Activated CD4-positive, alpha-beta T cell treated with anti-CD3 and anti-CD28 coated beads, Interleukin-2, amount 50 U/mL, for 48 hours (primary cell): ENCODE measurements around the gene S1PR2.
A peak's percentile ranks its signal among the peaks of the same experiment; 100 is the strongest.
"Not testable (repeated sequence)": the region's sequence is repeated elsewhere in the genome, so short reads cannot be mapped to it uniquely, and the experiment has no call there.

Experiments used
- DNase-seq, 2 experiments: peaks; one replicate each; pipeline ENCODE4 v3.0.0-alpha.2; 2020

Gene S1PR2

DNA sequence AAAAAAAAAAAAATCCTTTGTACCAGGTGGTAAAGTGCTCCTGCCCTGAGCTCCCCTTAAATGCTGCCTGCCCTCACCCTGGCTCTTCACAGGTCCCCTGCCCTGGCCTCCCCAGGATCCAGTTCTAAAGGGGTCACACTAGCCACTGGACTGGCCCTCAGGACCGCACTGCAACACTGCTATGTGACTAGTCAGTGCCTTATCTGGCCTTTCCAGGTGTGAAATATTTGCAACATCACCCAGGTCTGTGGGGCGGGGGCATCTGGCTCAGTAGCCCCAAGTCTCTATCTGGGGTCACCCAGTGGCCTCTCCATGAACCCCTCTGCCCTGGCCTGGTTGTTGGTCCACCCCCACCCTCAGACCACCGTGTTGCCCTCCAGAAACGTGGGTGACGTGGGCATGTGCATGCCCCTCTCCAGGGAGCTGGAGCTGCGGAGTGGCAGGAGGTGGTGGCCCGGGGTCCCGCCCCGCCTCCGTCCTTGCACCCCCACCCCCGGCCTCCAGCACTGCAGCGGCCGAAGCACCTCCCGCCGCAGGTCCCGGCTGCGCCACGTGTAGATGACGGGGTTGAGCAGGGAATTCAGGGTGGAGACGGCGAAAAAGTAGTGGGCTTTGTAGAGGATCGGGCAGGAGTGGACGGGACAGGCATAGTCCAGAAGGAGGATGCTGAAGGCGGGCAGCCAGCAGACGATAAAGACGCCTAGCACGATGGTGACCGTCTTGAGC lies 7.5 kb downstream of the S1PR2 start:
- no peak for DNase-seq

DNA sequence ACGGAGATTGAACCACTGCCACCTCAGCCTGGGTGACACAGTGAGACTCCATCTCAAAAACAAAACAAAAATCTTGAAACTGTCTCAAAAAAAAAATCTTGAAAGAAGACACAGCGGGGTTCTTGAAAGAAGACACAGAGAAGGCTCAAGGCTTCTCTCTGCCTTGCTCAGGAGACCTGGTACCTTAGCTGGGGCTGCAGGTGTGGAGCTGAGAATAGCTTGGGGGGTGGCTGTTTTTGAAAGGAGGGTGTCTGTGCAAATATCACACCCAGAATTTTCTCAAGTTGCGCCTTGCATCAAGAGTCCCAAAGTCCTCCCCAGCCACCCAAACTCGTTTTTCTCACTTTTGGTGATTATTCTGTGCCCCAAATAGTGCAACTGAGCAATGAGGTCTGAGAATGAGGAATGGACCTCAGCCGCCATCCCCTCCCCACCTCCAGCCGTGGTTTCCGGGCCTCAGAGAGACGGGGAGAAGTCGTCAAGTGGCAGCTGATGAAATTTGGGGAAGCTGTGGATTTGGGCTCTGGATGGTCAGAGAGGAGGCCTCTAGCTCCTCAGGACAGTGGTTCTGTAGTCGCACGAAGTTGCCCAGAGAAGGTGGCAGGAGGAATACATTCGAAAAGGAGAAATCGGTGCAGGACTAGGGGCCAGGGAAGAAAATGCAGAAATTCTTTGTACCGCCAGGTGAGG lies 8.8 kb downstream of the S1PR2 start:
- no peak for DNase-seq

DNA sequence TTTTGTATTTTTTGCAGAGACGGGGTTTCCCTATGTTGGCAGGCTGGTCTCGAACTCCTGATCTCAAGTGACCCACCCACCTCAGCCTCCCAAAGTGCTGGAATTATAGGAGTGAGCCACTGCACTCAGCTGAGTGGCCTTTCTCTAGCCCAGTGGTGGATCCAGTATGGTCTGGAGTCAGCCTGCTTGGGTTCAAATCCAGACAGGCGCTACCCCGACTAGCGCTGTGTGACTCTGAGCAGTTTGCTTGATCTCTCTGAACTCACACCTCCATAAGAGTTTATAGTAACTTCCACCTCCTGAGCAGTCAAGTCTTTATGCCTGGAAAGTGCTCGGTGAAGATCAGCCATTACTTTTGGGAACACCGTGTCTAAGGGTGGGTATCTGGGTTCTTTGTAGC lies 10.4 kb downstream of the S1PR2 start:
- no peak for DNase-seq

DNA sequence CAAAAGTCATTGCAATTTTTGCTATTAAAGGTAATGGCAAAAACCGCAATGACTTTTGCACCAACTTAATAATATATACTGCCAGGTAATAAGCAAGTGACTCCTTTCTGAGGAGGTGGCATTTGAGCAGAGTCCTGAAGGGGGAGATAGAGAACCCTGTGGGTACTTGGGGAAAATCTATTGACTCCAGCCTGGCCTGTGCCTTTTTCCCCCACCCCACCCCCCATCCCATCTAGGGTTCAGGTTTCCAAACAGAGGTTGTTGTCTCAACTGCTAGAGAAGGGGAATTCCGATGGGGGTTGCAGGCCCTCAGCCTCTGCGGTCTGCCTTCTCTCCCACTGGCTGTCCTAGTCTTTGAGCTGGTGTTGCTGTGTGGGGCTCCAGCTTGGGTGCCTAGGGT lies 11.5 kb downstream of the S1PR2 start:
- DNase-seq, result peak; percentile 37 to 50

DNA sequence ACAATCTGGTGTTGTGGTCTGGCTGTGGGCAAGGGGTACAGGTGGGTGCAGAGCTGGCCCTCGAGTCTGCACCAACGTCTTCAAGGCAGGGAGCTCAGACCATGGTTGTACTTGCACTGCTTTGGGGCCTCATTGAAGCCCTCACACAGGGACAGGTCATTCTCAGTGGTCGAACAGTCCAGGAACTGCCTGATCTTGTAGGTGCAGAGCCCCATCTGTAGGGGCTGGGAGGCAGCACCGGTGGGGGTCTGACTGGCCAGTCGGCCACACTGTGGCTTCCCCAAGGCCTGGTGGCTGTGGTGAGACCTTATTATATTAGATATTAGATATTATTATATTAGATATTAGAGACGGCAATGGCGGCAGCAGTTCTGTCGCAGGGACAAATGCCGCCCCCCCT lies 14.0 kb downstream of the S1PR2 start:
- DNase-seq, result no peak

DNA sequence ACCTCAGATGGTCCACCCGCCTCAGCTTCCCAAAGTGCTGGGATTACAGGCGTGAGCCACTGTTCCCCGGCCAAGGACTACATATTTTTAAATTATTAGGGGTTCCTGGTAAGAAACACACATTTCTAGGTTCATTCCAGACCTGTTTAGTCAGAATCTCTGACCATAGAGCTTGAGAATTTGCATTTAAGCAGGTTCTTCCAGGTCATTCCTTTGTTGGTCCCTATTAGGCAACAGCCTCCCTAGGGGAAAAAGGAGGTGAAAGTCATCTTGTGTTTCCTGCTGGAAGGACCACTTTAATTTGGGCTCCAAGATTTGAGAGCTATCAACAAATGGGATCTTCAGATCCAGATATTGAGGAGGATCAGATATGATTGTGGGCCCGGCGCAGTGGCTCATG lies 16.3 kb downstream of the S1PR2 start:
- DNase-seq, result no peak

DNA sequence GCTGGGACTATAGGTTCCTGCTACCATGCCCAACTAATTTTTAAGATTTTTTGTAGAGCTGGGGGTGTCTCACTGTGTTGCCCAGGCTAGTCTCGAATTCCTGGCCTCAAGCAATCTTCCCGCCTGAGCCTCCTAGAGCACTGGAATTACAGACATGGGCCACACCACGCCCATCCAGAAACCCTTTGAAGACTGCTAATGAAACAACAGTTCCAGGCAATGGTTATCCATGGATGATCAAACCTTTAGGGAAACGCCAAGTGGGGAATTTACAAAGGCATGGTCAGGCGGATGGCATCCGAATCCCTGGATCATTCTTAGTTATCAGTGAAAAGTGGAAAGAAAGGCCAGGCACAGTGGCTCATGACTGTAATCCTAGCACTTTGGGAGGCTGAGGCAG lies 19.4 kb downstream of the S1PR2 start:
- no peak for DNase-seq

DNA sequence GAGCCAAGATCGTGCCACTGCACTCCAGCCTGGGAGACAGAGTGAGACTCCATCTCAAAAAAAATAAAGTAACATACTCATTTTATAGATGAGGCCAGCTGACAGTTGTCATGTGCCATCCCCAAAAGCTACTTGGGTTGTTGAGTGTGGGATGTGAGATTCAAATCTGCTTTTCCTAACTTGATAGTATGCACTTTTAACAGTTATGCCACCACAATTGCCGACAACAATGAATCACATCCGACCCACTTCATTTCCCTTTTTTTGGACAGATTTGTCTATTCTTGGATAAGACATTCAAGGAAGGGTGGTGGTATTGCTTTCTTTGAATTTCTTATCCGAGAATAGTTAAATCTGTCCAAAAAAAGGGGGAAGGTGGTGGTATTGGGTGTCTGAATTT lies 20.1 kb downstream of the S1PR2 start:
- DNase-seq, result no peak

DNA sequence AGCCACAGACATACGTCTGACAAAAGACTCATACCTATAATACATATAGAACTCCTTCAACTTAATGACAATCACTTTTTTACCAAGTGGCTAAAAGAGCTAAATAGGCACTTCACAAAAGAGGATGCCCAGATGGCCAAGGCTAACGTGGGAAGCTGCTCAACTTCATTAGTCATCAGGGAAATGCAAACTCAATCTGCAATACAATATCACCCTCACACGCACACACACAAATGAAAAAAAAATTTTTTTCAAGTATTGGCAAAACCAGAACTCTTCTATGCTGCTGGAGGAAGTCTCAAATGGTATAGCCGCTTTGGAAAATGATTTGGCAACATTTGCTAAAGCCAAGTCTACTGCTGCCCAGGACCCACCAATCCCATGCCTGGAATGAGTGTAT lies 21.8 kb downstream of the S1PR2 start:
- DNase-seq, result no peak

DNA sequence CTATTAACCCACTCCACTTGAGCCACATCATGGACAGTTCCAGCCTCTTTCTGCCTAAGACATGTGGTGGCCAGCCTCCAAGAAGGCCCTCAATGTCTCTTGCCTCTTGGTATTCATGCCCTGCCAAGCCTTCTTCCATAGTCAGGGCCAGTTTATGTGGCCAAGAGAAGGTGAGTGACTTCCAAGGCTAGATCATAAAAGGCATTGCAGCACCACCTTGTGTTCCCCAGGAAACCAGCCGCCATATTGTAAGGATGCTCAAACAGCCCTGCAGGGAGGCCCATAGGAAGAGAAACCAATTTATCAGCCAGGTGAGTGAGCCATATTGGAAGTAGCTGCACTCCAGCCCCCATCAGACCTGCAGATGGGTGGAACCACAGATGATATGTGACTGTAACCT lies 24.1 kb downstream of the S1PR2 start:
- no peak for DNase-seq

DNA sequence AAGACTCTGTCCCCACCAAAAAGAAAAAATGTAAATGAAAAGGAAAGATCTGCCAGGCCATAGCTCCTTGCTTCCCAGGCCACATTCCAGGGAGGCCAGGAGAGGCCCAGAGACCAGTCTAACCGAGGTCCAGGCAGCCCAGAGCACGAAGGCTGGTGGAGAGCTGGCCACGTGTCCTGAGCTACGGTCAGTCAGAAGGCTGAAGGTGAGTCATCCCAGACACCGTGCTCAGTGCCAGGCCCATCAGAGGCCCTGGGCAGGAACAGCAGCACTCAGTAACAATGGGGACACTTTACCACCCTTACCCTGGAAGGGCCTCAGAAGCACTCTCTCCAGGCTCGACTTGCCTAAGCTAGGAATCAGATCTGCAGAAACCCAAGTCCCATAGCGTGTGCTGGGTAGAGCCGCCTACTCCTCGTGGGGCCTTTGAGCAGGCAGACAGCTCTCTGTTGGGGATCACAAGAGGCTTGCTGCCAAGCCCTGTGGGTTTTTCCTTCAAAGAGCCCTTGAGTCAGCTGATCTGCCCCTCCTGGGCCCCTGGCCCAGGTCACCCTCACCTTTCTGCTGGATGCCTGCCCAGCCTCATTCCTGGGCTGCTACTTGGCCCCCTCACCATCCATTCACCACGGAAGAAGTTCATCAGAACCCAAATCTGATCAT lies 24.8 kb downstream of the S1PR2 start:
- no peak for DNase-seq

DNA sequence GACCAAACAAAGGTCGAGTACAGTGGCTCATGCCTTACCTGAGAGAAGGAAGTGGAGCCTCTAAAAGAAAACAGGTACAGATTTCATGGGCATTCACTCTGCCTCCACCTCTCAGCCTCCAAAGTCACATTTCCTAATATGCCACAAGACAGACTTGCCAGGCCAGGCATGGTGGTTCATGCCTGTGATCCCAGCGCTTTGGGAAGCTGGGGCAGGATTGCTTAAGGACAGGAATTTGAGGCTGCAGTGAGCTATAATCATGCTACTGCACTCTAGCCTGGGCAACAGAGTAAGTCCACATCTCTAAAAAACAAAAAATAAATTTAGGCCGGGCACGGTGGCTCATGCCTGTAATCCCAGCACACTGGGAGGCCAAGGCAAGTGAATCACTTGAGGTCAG lies 25.5 kb downstream of the S1PR2 start:
- no peak for DNase-seq

DNA sequence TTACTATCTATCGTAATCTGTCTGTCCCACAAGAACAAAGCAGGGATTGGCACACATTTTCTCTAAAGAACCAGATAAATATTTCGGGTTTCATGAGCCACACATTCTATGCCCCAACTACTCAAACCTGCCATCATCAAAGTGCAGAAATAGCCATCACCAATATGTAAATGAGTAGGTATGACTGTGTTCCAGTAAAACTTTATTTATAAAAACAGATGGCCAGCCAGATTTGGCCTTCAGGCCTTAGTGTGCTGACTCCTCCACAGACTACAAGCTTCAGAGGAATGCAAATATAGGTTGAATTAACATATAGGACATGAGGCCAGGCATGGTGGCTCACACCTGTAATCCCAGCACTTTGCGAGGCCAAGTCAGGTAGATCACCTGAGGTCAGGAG lies 27.4 kb downstream of the S1PR2 start:
- DNase-seq, result no peak

DNA sequence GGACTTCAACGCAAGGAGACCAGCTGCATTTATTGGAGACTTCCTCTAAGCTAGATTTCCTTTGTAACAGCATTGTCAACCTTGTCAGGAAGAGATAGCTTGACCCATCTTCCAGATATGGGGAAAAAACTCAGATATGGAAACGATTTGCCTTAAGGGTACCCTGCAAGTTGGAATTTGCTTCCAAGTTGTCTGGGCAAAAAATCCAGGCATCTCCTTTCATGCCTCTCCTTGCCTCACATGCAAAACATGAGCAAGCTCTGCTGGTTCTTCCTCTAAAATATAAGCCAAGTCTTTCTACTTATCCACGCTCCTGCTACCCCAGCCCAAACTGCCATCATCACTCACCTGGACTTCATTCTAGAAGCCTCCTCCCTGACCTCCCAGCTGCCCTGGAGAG lies 30.0 kb downstream of the S1PR2 start:
- no peak for DNase-seq

DNA sequence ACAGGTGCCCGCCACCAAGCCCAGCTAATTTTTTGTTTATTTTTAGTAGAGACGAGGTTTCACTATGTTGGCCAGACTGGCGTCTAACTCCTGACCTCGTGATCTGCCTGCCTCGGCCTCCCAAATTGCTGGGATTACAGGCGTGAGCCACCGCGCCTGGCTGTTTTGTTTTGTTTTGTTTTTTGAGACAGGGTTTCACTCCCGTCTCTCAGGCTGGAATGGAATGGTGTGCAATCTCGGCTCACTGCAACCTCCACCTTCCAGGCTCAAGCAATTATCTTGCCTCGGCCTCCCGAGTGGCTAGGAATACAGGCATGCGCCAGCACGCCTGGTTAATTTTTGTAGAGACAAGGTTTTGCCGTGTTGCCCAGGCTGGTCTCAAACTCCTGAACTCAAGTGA lies 31.0 kb downstream of the S1PR2 start:
- not testable (repeated sequence) for DNase-seq

DNA sequence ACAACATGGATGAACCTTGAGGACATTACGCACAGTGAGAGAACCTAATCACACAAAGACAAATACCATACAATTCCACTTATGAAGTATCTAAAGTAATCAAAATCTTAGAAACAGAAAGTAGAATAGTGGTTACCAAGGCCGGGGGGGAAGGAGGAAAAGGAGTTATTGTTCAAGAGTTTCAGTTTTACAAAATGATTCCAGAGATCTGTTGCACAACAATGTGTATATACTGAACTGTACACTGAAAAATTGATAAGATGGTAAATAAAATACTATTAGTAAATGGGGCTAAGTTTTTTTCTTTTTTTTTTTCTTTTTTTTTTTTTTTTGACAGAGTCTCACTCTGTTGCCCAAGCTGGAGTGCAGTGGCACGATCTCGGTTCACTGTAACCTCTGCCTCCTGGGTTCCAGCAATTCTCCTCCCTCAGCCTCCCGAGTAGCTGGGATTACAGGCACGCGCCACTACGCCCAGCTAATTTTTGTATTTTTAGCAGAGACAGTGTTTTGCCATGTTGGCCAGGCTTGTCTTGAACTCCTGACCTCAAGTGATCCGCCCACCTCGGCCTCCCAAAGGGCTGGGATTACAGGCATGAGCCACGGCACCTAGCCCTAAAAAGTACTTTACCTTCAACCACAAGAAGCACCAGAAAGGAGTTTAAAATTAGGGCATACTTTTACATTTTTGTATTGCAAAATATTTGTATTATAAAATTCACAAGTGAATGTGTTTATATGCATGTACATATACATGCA lies 32.1 kb downstream of the S1PR2 start:
- peak in 1 of 2 experiments; percentile 25 for DNase-seq

DNA sequence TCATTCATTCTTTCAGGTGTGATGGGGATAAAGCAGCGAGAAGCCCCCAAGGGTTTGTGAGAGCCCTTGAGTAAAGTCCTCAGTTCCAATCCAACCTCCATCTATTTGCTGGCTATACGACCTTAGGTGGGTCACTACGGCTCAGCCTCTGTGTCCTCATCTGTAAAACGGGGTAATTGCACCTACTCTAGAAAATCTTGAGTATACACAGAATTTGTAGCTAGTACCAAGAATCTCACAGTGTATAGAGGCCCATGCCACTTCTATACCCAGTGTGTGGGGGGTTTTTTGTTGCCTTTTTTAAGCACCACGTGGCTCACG lies 36.0 kb downstream of the S1PR2 start:
- no peak for DNase-seq

DNA sequence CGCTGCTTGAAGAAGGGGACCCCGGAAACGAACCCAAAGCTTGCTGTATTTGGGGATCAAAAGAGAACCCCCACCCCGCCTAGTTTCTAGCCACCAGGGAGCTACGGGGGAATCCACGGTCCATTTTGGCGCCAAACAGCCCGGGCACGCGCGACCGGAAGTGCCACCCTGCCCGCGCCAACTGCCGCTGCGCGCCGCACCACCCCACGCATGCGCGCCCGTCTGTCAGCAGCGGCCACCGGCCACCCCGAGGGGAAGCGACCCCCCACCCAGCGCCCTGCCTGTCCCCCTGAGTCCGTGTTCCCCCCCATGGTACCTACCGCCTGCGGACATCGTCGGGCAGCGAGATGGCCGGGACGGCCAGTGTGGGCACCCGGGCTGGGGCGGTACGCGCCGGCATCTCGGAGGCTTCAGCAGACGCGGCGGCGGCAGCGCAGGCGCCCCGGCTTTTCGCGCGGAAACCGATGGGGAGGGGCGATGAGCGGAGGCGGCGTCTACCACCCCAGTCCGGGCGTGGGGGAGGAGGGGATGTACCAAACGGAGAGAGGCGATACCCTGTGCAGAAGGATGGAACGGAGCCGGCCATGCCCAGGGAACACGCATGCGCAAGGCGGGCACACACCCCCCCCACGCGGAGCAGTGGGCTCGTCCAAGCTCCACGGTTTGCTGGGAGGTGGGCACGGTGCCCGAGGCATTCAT lies 36.5 kb downstream of the S1PR2 start, which contains the start of gene DNMT1:
DNMT1 (minus strand) TSS at position 454 of the 699 bp plus-strand sequence; CDS start at position 400, 54 bp downstream.
- DNase-seq, result peak; percentile 99

DNA sequence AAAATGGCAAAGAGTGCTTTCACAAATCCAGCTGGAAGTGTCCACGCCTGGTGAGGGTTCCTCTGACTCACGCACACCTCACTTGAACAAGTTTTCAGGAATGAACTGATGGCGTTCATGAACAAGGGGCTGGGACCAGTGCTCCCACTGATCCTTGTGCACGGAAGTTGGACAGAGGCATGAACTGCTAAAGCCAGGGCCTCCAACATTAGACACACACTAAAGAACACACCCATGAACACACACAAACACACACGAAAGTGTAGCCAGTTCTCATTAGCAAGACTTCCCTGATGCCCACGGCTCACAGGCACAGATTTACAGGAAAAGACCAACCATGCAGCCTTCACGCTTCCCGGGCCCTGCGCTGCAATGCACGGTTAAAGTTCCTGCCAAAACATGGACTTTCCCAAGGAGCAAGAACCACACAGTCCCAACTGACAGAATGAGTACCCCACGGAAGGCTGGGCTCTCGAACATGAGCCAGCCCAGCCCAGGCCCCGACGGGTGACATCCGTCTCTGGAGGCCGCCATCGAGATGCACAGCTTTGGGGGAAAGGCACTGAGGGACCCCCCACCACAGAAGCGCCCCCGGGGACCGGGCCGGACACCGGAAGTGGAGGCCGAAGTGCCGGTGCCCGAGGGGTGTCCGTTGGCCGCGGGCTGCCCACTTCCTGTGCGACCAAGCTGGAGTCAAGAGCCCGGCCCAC lies 37.2 kb downstream of the S1PR2 start:
- peak; percentile 46 to 50 for DNase-seq

DNA sequence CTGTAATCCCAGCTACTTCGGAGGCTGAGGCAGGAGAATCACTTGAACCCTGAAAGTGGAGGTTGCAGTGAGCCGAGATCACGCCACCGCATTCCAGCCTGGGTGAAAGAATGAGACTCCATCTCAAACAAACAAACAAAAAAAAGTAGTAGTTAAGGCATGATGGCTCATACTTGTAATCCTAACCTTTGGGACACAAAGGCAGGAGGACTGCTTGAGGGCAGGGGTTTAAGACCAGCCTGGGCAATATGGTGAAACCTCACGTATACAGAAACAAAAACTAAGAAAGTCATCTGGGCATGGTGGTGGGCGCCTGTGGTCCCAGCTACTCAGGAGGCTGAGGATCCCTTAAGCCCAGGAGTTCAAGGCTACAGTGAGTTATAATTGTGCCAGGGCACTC lies 38.2 kb downstream of the S1PR2 start:
- DNase-seq, result peak in 1 of 2 experiments; percentile 19

DNA sequence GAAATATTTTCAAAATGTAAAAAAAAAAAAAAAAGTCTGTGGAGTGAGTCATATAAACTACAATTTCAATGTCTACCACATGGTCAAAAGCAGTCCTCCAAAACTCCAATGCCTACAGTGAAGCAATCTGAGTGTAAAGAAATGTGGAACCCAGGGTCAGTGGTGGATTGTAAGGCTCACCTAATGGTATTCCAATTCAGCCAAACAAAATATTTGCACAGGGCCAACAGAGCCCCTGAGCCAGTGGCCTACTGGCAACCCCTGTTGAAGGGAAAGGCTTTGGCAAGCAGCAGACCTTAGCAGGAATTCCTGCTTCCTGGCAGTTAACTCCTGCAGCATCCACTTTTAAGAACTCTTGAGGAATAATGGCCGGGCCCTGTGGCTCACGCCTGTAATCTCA lies 39.8 kb downstream of the S1PR2 start:
- no peak for DNase-seq

DNA sequence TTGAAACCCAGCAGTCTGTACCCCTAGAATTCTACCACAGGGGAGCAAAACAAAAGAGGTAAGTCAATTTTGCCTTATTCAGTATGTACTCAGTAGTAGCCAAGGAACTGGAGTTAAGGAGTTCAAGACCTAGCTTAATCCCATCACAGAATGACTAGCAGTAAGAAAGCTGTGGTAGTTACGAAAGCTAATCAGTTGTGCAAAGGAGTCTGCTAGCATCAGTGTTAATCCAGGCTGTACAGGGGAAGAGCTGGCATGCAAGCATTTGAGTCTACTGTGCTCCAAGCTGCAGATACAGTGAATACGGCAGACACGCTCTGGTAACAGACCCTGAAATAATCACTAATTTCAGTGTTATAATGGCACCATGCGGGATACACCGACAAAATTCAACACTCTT lies 41.1 kb downstream of the S1PR2 start:
- DNase-seq, result no peak
